ENCODE data around the gene IKZF3.

Gene IKZF3

DNA sequence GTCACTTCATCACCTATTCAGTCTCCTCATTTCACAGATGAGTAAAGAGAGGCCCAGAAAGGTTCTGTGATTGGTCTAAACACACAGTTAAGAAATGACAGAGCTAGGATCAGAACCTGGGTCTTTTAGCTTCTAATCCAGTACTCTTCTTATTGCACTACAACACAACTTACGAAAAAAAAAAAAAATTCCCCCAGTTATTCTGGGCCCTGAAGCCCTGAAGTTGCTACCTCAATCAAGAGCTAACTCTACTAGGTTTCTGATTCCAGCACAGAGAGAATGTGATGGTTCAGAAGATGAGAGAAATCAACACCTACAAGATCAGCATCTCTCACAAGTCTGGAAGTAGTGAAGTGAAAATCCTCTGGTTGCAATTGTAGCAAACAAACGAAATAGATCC is 89.1 kb downstream of the IKZF3 start:
- no peak overlapping the region for H3K27ac ChIP-seq
- no peak for TF ChIP-seq CTCF (conservative IDR thresholded peaks at IDR 0.05)

GRCh38 chr17:39774047-39774446 is 90.1 kb downstream of the IKZF3 start:
- H3K27ac ChIP-seq: no peak overlapping the region
- no peak for TF ChIP-seq CTCF (conservative IDR thresholded peaks at IDR 0.05)

GRCh38 chr17:39772987-39773934 is 90.9 kb downstream of the IKZF3 start:
- no peak overlapping the region for H3K27ac ChIP-seq
- TF ChIP-seq CTCF (conservative IDR thresholded peaks at IDR 0.05): no peak

GRCh38 chr17:39772415-39772814 is 91.7 kb downstream of the IKZF3 start:
- no peak overlapping the region for H3K27ac ChIP-seq
- no peak for TF ChIP-seq CTCF (conservative IDR thresholded peaks at IDR 0.05)

GRCh38 chr17:39769974-39770587 is 94.0 kb downstream of the IKZF3 start:
- H3K27ac ChIP-seq: no peak overlapping the region
- TF ChIP-seq CTCF (conservative IDR thresholded peaks at IDR 0.05): no peak

GRCh38 chr17:39767147-39767546 is 97.0 kb downstream of the IKZF3 start:
- no peak for TF ChIP-seq CTCF (conservative IDR thresholded peaks at IDR 0.05)
- H3K27ac ChIP-seq: no peak overlapping the region

GRCh38 chr17:39765766-39766165 is 98.3 kb downstream of the IKZF3 start:
- no peak overlapping the region for H3K27ac ChIP-seq
- TF ChIP-seq CTCF (conservative IDR thresholded peaks at IDR 0.05): no peak

Measured in VCaP (cell line).